Esophagus muscularis mucosa (tissue), 3 donors: Measurements from ENCODE around the gene DCP1B.

Experiments used
- CTCF ChIP-seq, 3 experiments: fragments of 200-600 bp in 2 of 3; fragments of 450-650 bp in 1 of 3; sonication (generic) in 2 of 3; IDR thresholded peaks; one replicate each; pipeline ENCODE4 v1.5.1; 2017 to 2019; ENCODE audit warnings: antibody characterized with exemption in 3 of 3, mild to moderate bottlenecking in 2 of 3, moderate library complexity in 1 of 3
- POLR2A ChIP-seq: fragments of 450-650 bp; IDR thresholded peaks from one replicate; pipeline ENCODE4 v1.6.1; 2017; ENCODE audit warnings: antibody characterized with exemption, moderate library complexity, mild to moderate bottlenecking, low read depth
- POLR2AphosphoS5 ChIP-seq, 2 donors: sonication (generic); formaldehyde crosslinking; IDR thresholded peaks; one replicate each; pipeline ENCODE4 v1.6.1; 2017; ENCODE audit warnings: antibody characterized with exemption in 2 of 2

GRCh38 chr12:1929241-1929984, 74.8 kb downstream of the DCP1B start:
- TF ChIP-seq CTCF (IDR thresholded peaks at IDR 0.05) (no peak), POLR2A (no peak), POLR2AphosphoS5 (IDR thresholded peaks at IDR 0.05) (no peak)
